PC-9 (cell line): ENCODE measurements around the gene ECSCR.

Experiments
- CTCF ChIP-seq: fragments of 200-600 bp; sonication (generic); conservative IDR thresholded peaks from 2 replicates; pipeline ENCODE4 v1.6.1; 2017; ENCODE audit warnings: mixed run types, antibody characterized with exemption, mild to moderate bottlenecking, moderate library complexity
- EZH2 ChIP-seq: fragments of 200-600 bp; sonication (generic); IDR thresholded peaks from 2 replicates; pipeline ENCODE4 v1.8.0; 2017; ENCODE audit warnings: antibody characterized with exemption, low read depth

- no peak for TF ChIP-seq CTCF
- no peak for TF ChIP-seq EZH2
Measured at GRCh38 chr5:139425497-139425896, 37.0 kb downstream of the ECSCR start.
